OCI-LY7 (cell line): Measurements from ENCODE around the gene KIAA1671. TPM values are rescaled to one million over a fixed set of nuclear protein-coding genes. Genes with fewer than 3 reads are reported as not detected.

ENCODE experiments used
- BruUV-seq: library from RNA; stranded (reverse); fragments of 400-500 nt; replicated peaks from 2 replicates; lab custom pipeline; 2021; lab: Mats Ljungman, UMichigan
- CTCF ChIA-PET: fragments of 300-600 bp; sonication (Branson Sonifier 250); formaldehyde crosslinking; loops from one replicate; lab custom pipeline; 2022; ENCODE audit warnings: antibody characterized with exemption; ENCODE audit not compliant: unreplicated experiment; lab: Charles Lee
- POLR2A ChIA-PET: fragments of 300-600 bp; sonication (Branson Sonifier 250); formaldehyde crosslinking; loops from one replicate; lab custom pipeline; 2022; ENCODE audit warnings: antibody characterized with exemption; lab: Charles Lee
- DNase-seq: peaks from one replicate; pipeline ENCODE4 v3.0.0-alpha.2; 2015; ENCODE audit warnings: low spot score
- H2AFZ ChIP-seq: fragments of 200-600 bp; sonication (generic), shearing (Covaris generic); 2 replicates; pipeline ENCODE4 v1.6.1; 2014; ENCODE audit warnings: mild to moderate bottlenecking, antibody characterized with exemption, low read length, moderate library complexity
- H3K27ac ChIP-seq: fragments of 200-600 bp; sonication (generic); 2 replicates; pipeline ENCODE4 v1.5.1; 2014; ENCODE audit warnings: mixed run types, low read depth, mild to moderate bottlenecking, moderate library complexity, low read length, inconsistent platforms; ENCODE audit not compliant: poor library complexity, severe bottlenecking
- H3K36me3 ChIP-seq: fragments of 200-600 bp; sonication (generic); 2 replicates; pipeline ENCODE4 v1.6.1; 2014; ENCODE audit warnings: mild to moderate bottlenecking, antibody characterized with exemption, low read length, moderate library complexity, mixed read lengths; ENCODE audit not compliant: insufficient read depth
- H3K4me1 ChIP-seq: fragments of 200-600 bp; sonication (generic); 2 replicates; pipeline ENCODE4 v1.5.1; 2014; ENCODE audit warnings: mild to moderate bottlenecking, low read length; ENCODE audit not compliant: insufficient read depth, poor library complexity, severe bottlenecking
- H3K4me2 ChIP-seq: fragments of 200-600 bp; sonication (generic); 2 replicates; pipeline ENCODE4 v1.6.1; 2014; ENCODE audit warnings: mild to moderate bottlenecking, low read length
- H3K4me3 ChIP-seq: fragments of 200-600 bp; sonication (generic); 2 replicates; pipeline ENCODE4 v1.5.1; 2014; ENCODE audit warnings: mild to moderate bottlenecking, low read depth, low read length; ENCODE audit not compliant: poor library complexity, severe bottlenecking
- H3K79me2 ChIP-seq: fragments of 200-600 bp; sonication (generic); 2 replicates; pipeline ENCODE4 v1.6.1; 2016; ENCODE audit warnings: low read depth, mild to moderate bottlenecking, low read length, moderate library complexity, mixed read lengths; ENCODE audit not compliant: insufficient read depth
- H3K9me2 ChIP-seq: fragments of 200-600 bp; sonication (generic); 2 replicates; pipeline ENCODE4 v1.6.1; 2016; ENCODE audit warnings: mild to moderate bottlenecking, low read length, mixed read lengths; ENCODE audit not compliant: insufficient read depth
- H3K9me3 ChIP-seq: fragments of 200-600 bp; sonication (generic); 2 replicates; pipeline ENCODE4 v1.6.1; 2014; ENCODE audit warnings: mild to moderate bottlenecking, mixed run types, low read length, mixed read lengths
- H4K20me1 ChIP-seq: fragments of 200-600 bp; sonication (generic); 2 replicates; pipeline ENCODE4 v1.6.1; 2014; ENCODE audit warnings: mild to moderate bottlenecking, antibody characterized with exemption, low read length, moderate library complexity, mixed read lengths; ENCODE audit not compliant: insufficient read depth
- EZH2phosphoT487 ChIP-seq: fragments of 200-600 bp; sonication (generic); IDR thresholded peaks from 2 replicates; pipeline ENCODE4 v1.6.1; 2018; ENCODE audit warnings: low read depth, borderline replicate concordance, mild to moderate bottlenecking, mixed run types, antibody characterized with exemption, low read length, moderate library complexity, mixed read lengths
- intact Hi-C: fragments of 100-400 bp; cut with micrococcal nuclease; formaldehyde crosslinking; loops from one replicate; pipeline ENCODE4 v1.10.0; 2022; ENCODE audit not compliant: unreplicated experiment
- total RNA-seq, 2 experiments: library from RNA; depleted of rRNA in 1 of 2; stranded (reverse); fragments of >200 nt in 1 of 2; shearing (Covaris generic) in 1 of 2; gene quantifications; 2 replicates each; pipeline ENCODE4 v1.2.3, GENCODE V29; 2014 to 2022
- TF ChIP-seq, protein P1 (sequence below): fragments of 200-600 bp; sonication (generic); conservative IDR thresholded peaks from 2 replicates; pipeline ENCODE4 v1.5.1; 2014; ENCODE audit warnings: mild to moderate bottlenecking, antibody characterized with exemption, low read length, moderate library complexity, mixed read lengths

Gene KIAA1671
- total RNA-seq, 2 experiments from 2014 or later, result not detected

DNA sequence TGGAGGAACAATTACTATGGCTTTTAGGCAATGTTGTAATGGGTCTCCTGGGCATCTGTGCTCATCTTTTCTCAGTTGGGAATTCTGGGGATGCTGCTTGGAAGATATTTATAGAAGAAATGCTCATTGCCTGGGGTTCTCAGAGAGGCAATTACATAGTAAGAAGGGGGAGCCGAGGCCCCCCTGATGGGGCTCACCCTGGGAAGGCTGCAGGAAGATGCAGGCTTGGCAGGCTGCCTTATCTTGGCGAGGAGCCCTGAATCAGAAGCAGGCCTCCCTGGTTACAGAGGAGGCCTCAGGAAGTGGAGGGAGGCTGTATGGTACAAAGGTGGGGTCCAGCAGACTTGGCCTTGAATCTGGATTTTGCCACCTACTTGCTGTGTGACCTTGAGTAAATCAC is 186.5 kb downstream of the KIAA1671 start:
- CTCF ChIA-PET, result no interaction called here
- Histone ChIP-seq H3K4me3 (no peak overlapping the region), H3K9me3 (no peaks in the 10 kb centered on the region), H3K4me1 (no peaks in the 10 kb centered on the region), H2AFZ (no peak overlapping the region), H3K27ac (no peak overlapping the region), H3K9me2 (no peaks in the 10 kb centered on the region), H3K4me2 (no peak overlapping the region), H3K79me2 (no peaks in the 10 kb centered on the region), H4K20me1 (no peaks in the 10 kb centered on the region), H3K36me3 (no peaks in the 10 kb centered on the region)
- DNase-seq, result no peak
- BruUV-seq, result no TSS peak
- intact Hi-C loops, result no loop called here
- POLR2A ChIA-PET, result no interaction called here
- TF ChIP-seq EZH2phosphoT487, result no peak
- TF ChIP-seq, protein P1, sequence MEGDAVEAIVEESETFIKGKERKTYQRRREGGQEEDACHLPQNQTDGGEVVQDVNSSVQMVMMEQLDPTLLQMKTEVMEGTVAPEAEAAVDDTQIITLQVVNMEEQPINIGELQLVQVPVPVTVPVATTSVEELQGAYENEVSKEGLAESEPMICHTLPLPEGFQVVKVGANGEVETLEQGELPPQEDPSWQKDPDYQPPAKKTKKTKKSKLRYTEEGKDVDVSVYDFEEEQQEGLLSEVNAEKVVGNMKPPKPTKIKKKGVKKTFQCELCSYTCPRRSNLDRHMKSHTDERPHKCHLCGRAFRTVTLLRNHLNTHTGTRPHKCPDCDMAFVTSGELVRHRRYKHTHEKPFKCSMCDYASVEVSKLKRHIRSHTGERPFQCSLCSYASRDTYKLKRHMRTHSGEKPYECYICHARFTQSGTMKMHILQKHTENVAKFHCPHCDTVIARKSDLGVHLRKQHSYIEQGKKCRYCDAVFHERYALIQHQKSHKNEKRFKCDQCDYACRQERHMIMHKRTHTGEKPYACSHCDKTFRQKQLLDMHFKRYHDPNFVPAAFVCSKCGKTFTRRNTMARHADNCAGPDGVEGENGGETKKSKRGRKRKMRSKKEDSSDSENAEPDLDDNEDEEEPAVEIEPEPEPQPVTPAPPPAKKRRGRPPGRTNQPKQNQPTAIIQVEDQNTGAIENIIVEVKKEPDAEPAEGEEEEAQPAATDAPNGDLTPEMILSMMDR, result no peak

DNA sequence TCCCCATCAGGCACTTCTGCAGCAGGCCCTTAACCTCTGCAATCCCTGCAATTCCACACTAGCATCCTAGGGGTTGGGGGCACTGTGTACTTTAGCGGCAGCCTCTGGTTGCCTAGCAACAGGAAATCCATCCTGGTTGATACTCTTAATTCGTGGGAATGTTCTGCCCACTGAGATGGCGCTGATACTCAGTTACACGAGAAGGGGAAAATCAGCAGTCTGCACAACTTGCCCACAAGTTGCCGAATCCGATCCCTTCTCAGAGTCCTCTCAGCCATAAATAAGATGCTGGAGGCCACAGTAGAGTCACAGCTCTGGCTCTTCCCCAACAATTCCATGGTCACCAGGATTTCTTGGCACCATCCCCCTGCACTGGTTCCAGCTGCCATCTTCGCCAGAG is 189.6 kb downstream of the KIAA1671 start:
- no peak overlapping the region for H3K4me3 ChIP-seq
- H2AFZ ChIP-seq, result no peak overlapping the region
- no peaks in the 10 kb centered on the region for H3K9me3 ChIP-seq
- no peak for DNase-seq
- no peak overlapping the region for H3K4me2 ChIP-seq
- no peaks in the 10 kb centered on the region for H3K4me1 ChIP-seq
- no peaks in the 10 kb centered on the region for H3K36me3 ChIP-seq
- H4K20me1 ChIP-seq, result no peaks in the 10 kb centered on the region
- BruUV-seq, result no TSS peak
- no peak overlapping the region for H3K27ac ChIP-seq
- CTCF ChIA-PET, result no interaction called here
- no peaks in the 10 kb centered on the region for H3K9me2 ChIP-seq
- POLR2A ChIA-PET, result interaction anchor here (0.6 kb wide), 1 partner anchor 328 kb away, joined by 3 read pairs; no protein-coding TSS in a partner anchor
- intact Hi-C loops, result no loop called here
- TF ChIP-seq EZH2phosphoT487, result no peak
- TF ChIP-seq, protein P1, result no peak
- H3K79me2 ChIP-seq, result no peaks in the 10 kb centered on the region

DNA sequence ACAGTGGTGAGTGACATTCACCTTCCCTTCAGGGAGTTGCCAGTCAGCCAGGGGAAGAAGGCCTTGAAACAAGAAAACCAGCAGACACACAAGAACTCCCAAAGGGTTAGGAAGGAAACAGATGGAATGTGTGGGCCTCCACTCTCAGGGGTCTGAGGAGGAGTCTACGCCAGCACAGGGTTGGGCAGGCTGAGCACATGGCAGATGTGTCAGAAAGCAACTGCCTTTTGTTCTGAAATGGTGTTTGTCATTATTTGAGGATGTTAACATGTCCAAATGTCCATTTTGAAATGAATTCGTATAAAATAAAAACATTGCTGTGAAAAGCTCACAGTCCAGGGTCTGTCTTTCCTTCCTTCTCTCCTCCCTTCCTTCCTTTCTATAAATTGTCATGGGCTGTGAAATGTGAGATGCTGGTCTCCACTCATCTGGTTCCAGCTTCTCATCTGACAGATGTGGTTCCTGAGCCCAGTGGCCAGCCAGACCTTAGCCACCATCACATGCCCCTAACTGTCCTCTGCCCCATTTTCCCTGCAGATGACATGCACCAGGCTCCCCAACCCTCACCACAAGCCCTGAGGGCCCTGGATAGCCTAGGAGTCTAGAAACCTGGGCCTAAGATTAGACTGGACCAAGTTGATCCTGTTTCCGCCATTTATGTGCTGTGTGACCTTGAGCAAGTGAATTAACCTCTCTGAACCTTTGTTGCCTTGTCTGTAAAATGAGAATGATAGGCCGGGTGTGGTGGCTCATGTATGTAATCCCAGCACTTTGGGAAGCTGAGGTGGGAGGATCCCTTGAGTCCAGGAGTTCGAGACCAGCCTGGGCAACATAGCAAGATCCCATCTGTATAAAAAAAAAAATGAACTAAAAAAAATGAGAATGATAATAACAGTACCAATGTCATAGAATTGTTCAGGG is 190.9 kb downstream of the KIAA1671 start:
- Histone ChIP-seq H3K9me2 (no peaks in the 10 kb centered on the region), H3K36me3 (no peaks in the 10 kb centered on the region), H3K4me1 (no peaks in the 10 kb centered on the region), H3K27ac (no peak overlapping the region), H3K9me3 (no peaks in the 10 kb centered on the region), H3K4me3 (no peak overlapping the region), H3K79me2 (no peaks in the 10 kb centered on the region), H4K20me1 (no peaks in the 10 kb centered on the region), H3K4me2 (no peak overlapping the region), H2AFZ (no peak overlapping the region)
- ChIA-PET CTCF (no interaction called here), POLR2A (no interaction called here)
- no peak for TF ChIP-seq EZH2phosphoT487
- TF ChIP-seq, protein P1, result no peak
- intact Hi-C loops, result no loop called here
- BruUV-seq, result no TSS peak
- no peak for DNase-seq
